Measurements from ENCODE around the gene VGLL2.

Gene VGLL2

GRCh38 chr6:117270055-117270842 is 4.9 kb downstream of the VGLL2 start:
- Histone ChIP-seq H3K4me3 (ENCODE audit: insufficient read length, low read depth) (peak overlapping the region; percentile 43), H3K27me3 (ENCODE audit: insufficient read depth, insufficient read length) (peaks cover 87% of the 10 kb centered on the region), H3K36me3 (ENCODE audit: insufficient read depth, insufficient read length, low read length) (no peaks in the 10 kb centered on the region), H3K9ac (ENCODE audit: insufficient read length, low read depth) (peak overlapping the region; percentile 24), H3K4me1 (ENCODE audit: insufficient read depth, insufficient read length) (no peaks in the 10 kb centered on the region), H3K9me3 (ENCODE audit: insufficient read depth, low read length) (no peaks in the 10 kb centered on the region)
- TF ChIP-seq SUZ12 (IDR thresholded peaks at IDR 0.05; ENCODE audit: extremely low read depth, insufficient read depth, insufficient read length) (no peak), ZNF274 (IDR thresholded peaks at IDR 0.05; ENCODE audit: low read depth, low read length) (no peak), YY1 (IDR thresholded peaks at IDR 0.05; ENCODE audit: insufficient read depth, insufficient read length) (no peak)
- no peak for DNase-seq (ENCODE audit: low read depth, low spot score)

GRCh38 chr6:117270843-117271507 is 5.6 kb downstream of the VGLL2 start:
- H3K4me1 ChIP-seq (ENCODE audit: insufficient read depth, insufficient read length): no peaks in the 10 kb centered on the region
- H3K27me3 ChIP-seq (ENCODE audit: insufficient read depth, insufficient read length): peaks cover 83% of the 10 kb centered on the region
- H3K4me3 ChIP-seq (ENCODE audit: insufficient read length, low read depth): peak overlapping the region; percentile 43
- H3K9me3 ChIP-seq (ENCODE audit: insufficient read depth, low read length): no peaks in the 10 kb centered on the region
- peak overlapping the region; percentile 42 for H3K9ac ChIP-seq (ENCODE audit: insufficient read length, low read depth)
- TF ChIP-seq SUZ12 (IDR thresholded peaks at IDR 0.05; ENCODE audit: extremely low read depth, insufficient read depth, insufficient read length) (no peak), YY1 (IDR thresholded peaks at IDR 0.05; ENCODE audit: insufficient read depth, insufficient read length) (no peak), ZNF274 (IDR thresholded peaks at IDR 0.05; ENCODE audit: low read depth, low read length) (no peak)
- DNase-seq (ENCODE audit: low read depth, low spot score): no peak
- H3K36me3 ChIP-seq (ENCODE audit: insufficient read depth, insufficient read length, low read length): no peaks in the 10 kb centered on the region

- DNase-seq (ENCODE audit: low read depth, low spot score): no peak
- Histone ChIP-seq H3K9me3 (ENCODE audit: insufficient read depth, low read length) (no peaks in the 10 kb centered on the region), H3K36me3 (ENCODE audit: insufficient read depth, insufficient read length, low read length) (no peaks in the 10 kb centered on the region), H3K4me3 (ENCODE audit: insufficient read length, low read depth) (no peak overlapping the region), H3K27me3 (ENCODE audit: insufficient read depth, insufficient read length) (peaks cover 70% of the 10 kb centered on the region), H3K9ac (ENCODE audit: insufficient read length, low read depth) (no peak overlapping the region), H3K4me1 (ENCODE audit: insufficient read depth, insufficient read length) (no peaks in the 10 kb centered on the region)
- TF ChIP-seq ZNF274 (IDR thresholded peaks at IDR 0.05; ENCODE audit: low read depth, low read length) (no peak), YY1 (IDR thresholded peaks at IDR 0.05; ENCODE audit: insufficient read depth, insufficient read length) (no peak), SUZ12 (IDR thresholded peaks at IDR 0.05; ENCODE audit: extremely low read depth, insufficient read depth, insufficient read length) (no peak)
Measured at GRCh38 chr6:117272032-117272866, 6.9 kb downstream of the VGLL2 start.

- H3K4me1 ChIP-seq (ENCODE audit: insufficient read depth, insufficient read length): no peaks in the 10 kb centered on the region
- peaks cover 63% of the 10 kb centered on the region for H3K27me3 ChIP-seq (ENCODE audit: insufficient read depth, insufficient read length)
- no peaks in the 10 kb centered on the region for H3K36me3 ChIP-seq (ENCODE audit: insufficient read depth, insufficient read length, low read length)
Measured at GRCh38 chr6:117272891-117273290, 7.5 kb downstream of the VGLL2 start.

GRCh38 chr6:117275205-117275604 is 9.8 kb downstream of the VGLL2 start:
- H3K36me3 ChIP-seq (ENCODE audit: insufficient read depth, insufficient read length, low read length): no peaks in the 10 kb centered on the region
- DNase-seq (ENCODE audit: low read depth, low spot score): no peak
- no peak overlapping the region for H3K4me3 ChIP-seq (ENCODE audit: insufficient read length, low read depth)
- no peaks in the 10 kb centered on the region for H3K9me3 ChIP-seq (ENCODE audit: insufficient read depth, low read length)
- TF ChIP-seq SUZ12 (IDR thresholded peaks at IDR 0.05; ENCODE audit: extremely low read depth, insufficient read depth, insufficient read length): no peak
- H3K9ac ChIP-seq (ENCODE audit: insufficient read length, low read depth): no peak overlapping the region
- no peaks in the 10 kb centered on the region for H3K4me1 ChIP-seq (ENCODE audit: insufficient read depth, insufficient read length)
- H3K27me3 ChIP-seq (ENCODE audit: insufficient read depth, insufficient read length): peaks cover 40% of the 10 kb centered on the region

More at GRCh38 chr6:117272891-117273290, 7.5 kb downstream of the VGLL2 start:
- TF ChIP-seq YY1 (IDR thresholded peaks at IDR 0.05; ENCODE audit: insufficient read depth, insufficient read length) (no peak), SUZ12 (IDR thresholded peaks at IDR 0.05; ENCODE audit: extremely low read depth, insufficient read depth, insufficient read length) (no peak), ZNF274 (IDR thresholded peaks at IDR 0.05; ENCODE audit: low read depth, low read length) (no peak)
- Histone ChIP-seq H3K4me3 (ENCODE audit: insufficient read length, low read depth) (no peak overlapping the region), H3K9ac (ENCODE audit: insufficient read length, low read depth) (no peak overlapping the region), H3K9me3 (ENCODE audit: insufficient read depth, low read length) (no peaks in the 10 kb centered on the region)
- no peak for DNase-seq (ENCODE audit: low read depth, low spot score)

- Histone ChIP-seq H3K27me3 (ENCODE audit: insufficient read depth, insufficient read length) (peaks cover 36% of the 10 kb centered on the region), H3K36me3 (ENCODE audit: insufficient read depth, insufficient read length, low read length) (no peaks in the 10 kb centered on the region), H3K4me1 (ENCODE audit: insufficient read depth, insufficient read length) (no peaks in the 10 kb centered on the region), H3K9me3 (ENCODE audit: insufficient read depth, low read length) (no peaks in the 10 kb centered on the region), H3K4me3 (ENCODE audit: insufficient read length, low read depth) (no peak overlapping the region), H3K9ac (ENCODE audit: insufficient read length, low read depth) (no peak overlapping the region)
- no peak for DNase-seq (ENCODE audit: low read depth, low spot score)
- TF ChIP-seq SUZ12 (IDR thresholded peaks at IDR 0.05; ENCODE audit: extremely low read depth, insufficient read depth, insufficient read length): no peak
- no peak for TF ChIP-seq YY1 (IDR thresholded peaks at IDR 0.05; ENCODE audit: insufficient read depth, insufficient read length)
Measured at GRCh38 chr6:117275711-117276110, 10.4 kb downstream of the VGLL2 start.

All from NT2/D1 (cell line).